Fibroblast of the conjunctiva (primary cell): ENCODE measurements around the gene MRPL24.

Experiments used
- DNase-seq: peaks from one replicate; pipeline ENCODE4 v3.0.0-alpha.2; 2010; ENCODE audit warnings: low read depth

MRPL24 gene

DNA sequence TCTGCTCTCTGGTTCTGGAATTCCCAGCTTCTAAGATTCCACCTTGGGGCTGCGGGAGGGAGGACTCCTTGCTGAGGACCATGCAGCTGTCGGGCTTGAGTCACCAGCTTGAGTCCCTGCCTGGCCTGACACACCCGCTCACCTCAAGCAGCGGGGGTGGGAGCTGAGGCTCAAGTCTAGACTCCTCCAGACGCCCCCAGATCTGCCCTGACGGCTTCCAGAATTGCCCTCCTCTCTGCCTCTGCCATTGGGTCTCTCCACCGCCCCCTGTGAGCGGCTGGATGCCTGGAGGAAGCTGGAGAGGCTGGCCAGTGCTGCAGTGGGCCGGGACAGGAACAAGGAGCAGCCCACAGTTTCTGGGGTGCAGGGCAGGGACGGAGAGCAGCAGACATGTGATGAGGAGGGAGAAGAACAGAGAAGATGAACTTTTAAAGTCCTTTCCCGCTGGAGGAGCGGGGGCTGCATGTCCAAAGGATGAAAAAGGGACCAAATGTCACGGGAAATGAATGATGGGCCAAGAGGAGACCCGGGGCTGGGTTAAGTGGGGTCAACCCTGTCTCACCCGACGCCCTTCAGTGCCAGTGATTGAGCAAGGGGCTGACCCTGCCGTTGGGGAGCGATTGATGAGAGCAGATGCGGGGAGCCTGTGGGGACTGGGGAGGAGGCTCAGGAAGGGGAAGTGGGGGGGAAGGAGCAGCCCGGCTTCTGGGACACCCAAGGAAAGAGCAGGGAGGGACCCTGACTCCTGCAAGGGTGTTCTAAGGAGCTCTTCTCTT lies 49.0 kb downstream of the MRPL24 start:
- no peak for DNase-seq

DNA sequence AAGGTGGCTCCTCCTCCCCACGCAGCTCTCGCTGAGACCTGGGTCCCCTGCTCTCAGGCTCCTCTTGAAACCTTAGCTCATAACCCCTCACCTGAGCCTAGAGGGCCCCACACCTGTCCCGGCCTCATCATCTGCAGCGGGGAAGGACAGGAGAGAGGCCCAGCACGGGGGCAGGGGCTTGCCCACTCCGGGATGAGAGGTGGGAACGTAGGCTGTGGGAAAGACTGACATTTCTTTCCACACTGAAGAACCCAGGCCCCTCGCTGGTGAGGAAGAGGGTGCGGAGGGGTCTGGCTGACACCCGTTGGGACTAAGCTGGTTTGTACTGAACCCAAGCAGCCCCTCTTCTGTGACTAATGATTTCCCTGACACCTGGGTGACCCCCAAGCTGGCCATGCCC lies 49.7 kb downstream of the MRPL24 start:
- DNase-seq: no peak

DNA sequence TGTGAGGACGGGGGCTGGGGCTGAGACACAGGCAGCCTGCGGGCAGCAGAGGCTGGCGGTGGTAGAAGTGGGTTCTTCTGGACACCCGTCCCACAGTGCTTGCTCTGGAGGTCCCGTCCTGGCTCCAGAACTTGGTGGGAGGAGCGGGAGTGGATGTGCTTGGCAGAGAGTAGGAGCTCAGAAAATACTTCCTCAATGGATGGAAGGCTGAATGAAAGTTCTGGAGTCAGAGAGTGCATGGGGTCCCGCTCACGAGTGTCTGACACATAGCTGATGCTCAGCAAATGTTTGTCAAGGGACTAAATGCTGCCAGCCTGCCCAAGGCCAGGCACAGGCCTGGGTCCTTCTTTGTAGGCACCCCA lies 50.2 kb downstream of the MRPL24 start:
- DNase-seq: no peak

DNA sequence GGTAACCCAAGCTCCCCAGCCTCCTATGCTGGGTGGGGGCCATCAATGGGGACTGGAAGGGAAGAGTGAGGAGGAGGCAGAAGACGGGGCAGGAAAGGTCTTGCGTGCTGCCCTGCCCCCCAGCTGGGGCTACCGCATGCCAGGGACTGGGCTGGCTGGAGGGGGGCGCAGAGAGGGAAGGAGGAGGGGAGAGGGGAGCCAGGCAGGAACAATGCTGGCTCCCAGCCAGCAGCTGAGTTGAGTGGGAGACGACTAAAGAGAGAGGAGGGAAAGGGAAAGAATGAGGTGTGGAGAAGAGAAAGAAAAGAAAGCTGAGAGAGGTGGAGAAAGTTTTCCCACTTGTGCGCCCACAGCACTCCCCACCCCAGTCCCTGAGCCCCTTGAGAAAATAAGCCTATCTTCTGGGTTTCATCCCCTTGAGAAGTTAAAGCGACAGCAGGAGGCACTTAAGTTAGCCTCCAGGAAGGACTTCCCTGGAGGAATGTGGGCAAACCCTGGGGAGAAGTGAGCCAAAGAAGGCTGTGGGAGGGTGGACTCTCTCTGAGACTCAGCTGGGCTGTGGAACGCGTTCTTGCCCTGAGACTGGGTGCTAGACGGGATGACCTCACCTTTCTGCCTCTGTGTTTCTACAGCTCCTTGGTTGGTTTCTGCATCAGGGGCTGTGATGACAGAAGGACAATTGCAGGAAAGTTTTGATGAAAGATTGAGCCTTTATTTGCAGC lies 50.8 kb downstream of the MRPL24 start:
- no peak for DNase-seq

DNA sequence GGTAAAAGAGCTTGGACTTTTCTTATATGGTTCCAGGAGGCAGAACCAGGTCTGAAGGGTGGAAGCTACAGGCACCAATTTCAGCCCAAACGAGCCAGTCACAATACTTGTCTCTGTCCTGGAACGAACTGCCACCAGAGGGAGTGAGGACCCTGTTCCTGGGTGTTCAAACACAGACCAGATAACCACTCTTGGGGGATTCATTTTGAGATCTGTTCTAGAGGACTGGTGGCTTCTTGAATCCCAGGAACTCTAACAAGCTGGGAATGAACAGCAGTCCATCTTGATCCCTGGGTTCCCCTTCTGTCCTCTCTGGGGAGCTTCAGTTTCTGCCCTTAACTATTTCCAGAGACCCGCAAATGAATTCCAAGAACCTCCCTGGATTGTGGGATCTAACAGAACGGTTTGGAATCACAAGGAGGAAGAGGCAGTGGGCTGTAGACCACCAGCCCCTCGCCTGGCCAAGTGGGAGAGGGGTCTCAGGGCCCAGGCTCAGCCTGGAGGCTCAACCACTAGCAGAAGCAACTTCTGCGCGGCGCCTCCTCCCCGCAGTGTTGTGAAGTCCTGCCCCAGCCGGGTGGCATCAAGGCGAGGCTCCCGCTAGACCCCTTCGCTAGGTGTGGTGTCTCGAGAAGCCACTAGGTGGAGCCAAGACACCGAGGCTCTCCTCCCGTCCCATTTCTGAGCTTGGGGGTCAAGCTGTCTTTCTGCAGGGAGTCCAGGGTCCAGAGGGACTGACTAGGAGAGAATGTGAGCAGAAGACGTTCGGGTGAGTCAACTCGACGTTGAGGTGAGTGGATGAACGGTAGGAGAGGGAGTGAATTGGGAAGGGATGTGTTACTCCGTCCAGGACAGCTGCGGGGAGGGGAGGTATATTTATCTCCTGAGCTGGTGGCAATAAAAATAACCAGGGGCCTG lies 51.6 kb downstream of the MRPL24 start:
- peak; percentile 79 for DNase-seq
